K562 (cell line): Measurements from ENCODE around the gene VTI1B. TPM values are rescaled to one million over a fixed set of nuclear protein-coding genes. Genes with fewer than 3 reads are reported as not detected.

Experiments used
- ADNP ChIP-seq: fragments of 200-800 bp; sonication (Bioruptor generic); IDR thresholded peaks from 2 replicates; pipeline ENCODE4 v1.6.1; 2016; ENCODE audit warnings: missing genetic modification characterization, missing compliant biosample characterization
- ARID2 ChIP-seq: fragments of 450-650 bp; IDR thresholded peaks from 2 replicates; pipeline ENCODE4 v1.6.1; 2017; ENCODE audit warnings: antibody characterized with exemption, mild to moderate bottlenecking
- BDP1 ChIP-seq: IDR thresholded peaks from 3 replicates; pipeline ENCODE4 v1.6.1; 2011; ENCODE audit not compliant: insufficient read length, insufficient read depth
- FOXK1 ChIP-seq: sonication (generic); formaldehyde crosslinking; IDR thresholded peaks from 2 replicates; pipeline ENCODE4 v1.8.0; 2022; ENCODE audit warnings: missing genetic modification reagents, mild to moderate bottlenecking, borderline replicate concordance
- GTF2A2 ChIP-seq: IDR thresholded peaks from 2 replicates; pipeline ENCODE4 v1.6.1; 2016; ENCODE audit warnings: mild to moderate bottlenecking, missing genetic modification characterization, missing compliant biosample characterization
- KLF1 ChIP-seq: fragments of 450-650 bp; IDR thresholded peaks from 2 replicates; pipeline ENCODE4 v1.6.1; 2016; ENCODE audit warnings: missing genetic modification characterization, missing compliant biosample characterization
- MAFG ChIP-seq: fragments of 450-650 bp; conservative IDR thresholded peaks from 2 replicates; pipeline ENCODE4 v1.6.1; 2016; ENCODE audit warnings: missing genetic modification characterization, missing compliant biosample characterization
- MEIS2 ChIP-seq: fragments of 450-650 bp; IDR thresholded peaks from 2 replicates; pipeline ENCODE4 v1.6.1; 2014; ENCODE audit warnings: mild to moderate bottlenecking; ENCODE audit not compliant: partially characterized antibody
- NRF1 ChIP-seq, 2 experiments: fragments of 450-650 bp; IDR thresholded peaks in 1 of 2; conservative IDR thresholded peaks in 1 of 2; 2 replicates each; pipeline ENCODE4 v1.6.1; 2014; ENCODE audit warnings: mild to moderate bottlenecking in 2 of 2
- POLR2A ChIP-seq: fragments of 450-650 bp; conservative IDR thresholded peaks from 2 replicates; pipeline ENCODE4 v1.6.1; 2016
- RCOR1 ChIP-seq, 2 experiments: IDR thresholded peaks; 2 replicates each; pipeline ENCODE4 v1.6.1; 2012; ENCODE audit warnings: low read depth in 2 of 2, low read length in 2 of 2, borderline replicate concordance in 1 of 2, improper control_type of control experiment in 1 of 2
- SRSF3 ChIP-seq: fragments of 200-400 bp; formaldehyde crosslinking; IDR thresholded peaks from 2 replicates; pipeline ENCODE4 v1.6.1; 2016; ENCODE audit warnings: mild to moderate bottlenecking, low read length, moderate library complexity; ENCODE audit not compliant: insufficient read depth
- TBP ChIP-seq: optimal IDR thresholded peaks from 2 replicates; pipeline ENCODE3; 2011; ENCODE audit warnings: low read depth, low read length, improper control_type of control experiment
- XRCC5 ChIP-seq: fragments of 200-400 bp; formaldehyde crosslinking; IDR thresholded peaks from 2 replicates; pipeline ENCODE4 v1.6.1; 2017; ENCODE audit warnings: low read depth, mild to moderate bottlenecking, low read length
- ZFP30 ChIP-seq: fragments of 250-450 bp; sonication (Bioruptor Pico); IDR thresholded peaks from 2 replicates; pipeline ENCODE4 v1.8.0; 2022; ENCODE audit warnings: moderate library complexity, mild to moderate bottlenecking, inconsistent platforms, borderline replicate concordance
- ZFX ChIP-seq: sonication (generic); formaldehyde crosslinking; IDR thresholded peaks from 2 replicates; pipeline ENCODE4 v1.8.0; 2022; ENCODE audit warnings: mild to moderate bottlenecking, missing genetic modification reagents, moderate library complexity
- ZNF239 ChIP-seq: fragments of 250-450 bp; sonication (Bioruptor Pico); IDR thresholded peaks from 2 replicates; pipeline ENCODE4 v1.4.0; 2020; ENCODE audit warnings: mild to moderate bottlenecking
- ZNF778 ChIP-seq: fragments of 450-650 bp; formaldehyde crosslinking; IDR thresholded peaks from 2 replicates; pipeline ENCODE4 v1.4.0; 2020; ENCODE audit warnings: mild to moderate bottlenecking, moderate library complexity
- polyA plus RNA-seq, 8 experiments: library from polyadenylated mRNA; depleted of rRNA in 4 of 8; stranded (reverse) in 5 of 8; unstranded in 3 of 8; fragments of >200 nt; fragmentation: Nextera tagmentation in 2 of 8; fragmentation: Illumina TruSeq in 1 of 8; extraction: Ambion mirVana in 2 of 8; extraction: Trizol in 1 of 8; gene quantifications; 2 replicates each; pipeline versions ENCODE4 v1.2.1 to v1.2.3, GENCODE V29; 2011 to 2014; ENCODE audit warnings: inconsistent platforms in 1 of 8, missing spikeins in 1 of 8
- total RNA-seq, 7 experiments: library from RNA; depleted of rRNA in 6 of 7; stranded (reverse); fragments of >200 nt in 6 of 7; fragmentation: Illumina TruSeq in 2 of 7; extraction: Trizol in 2 of 7; gene quantifications; 2 replicates each; pipeline versions ENCODE4 v1.2.1 to v1.2.3, GENCODE V29; 2011 to 2021; ENCODE audit warnings: low replicate concordance in 1 of 7
- TF ChIP-seq, protein P1 (sequence below): IDR thresholded peaks from 3 replicates; pipeline ENCODE4 v1.6.1; 2011; ENCODE audit warnings: borderline replicate concordance, mild to moderate bottlenecking, moderate library complexity; ENCODE audit not compliant: insufficient read length; ENCODE audit errors: extremely low read depth
- TF ChIP-seq, protein P2 (sequence below): fragments of 450-650 bp; formaldehyde crosslinking; IDR thresholded peaks from 2 replicates; pipeline ENCODE4 v1.4.0; 2020; ENCODE audit warnings: mild to moderate bottlenecking
- TF ChIP-seq, protein P3 (sequence below): conservative IDR thresholded peaks from 2 replicates; pipeline ENCODE4 v1.6.1; 2011; ENCODE audit warnings: low read depth, mild to moderate bottlenecking, low read length; ENCODE audit not compliant: control insufficient read depth
- TF ChIP-seq, protein P4 (sequence below), 2 experiments: fragments of 450-650 bp; conservative IDR thresholded peaks; 2 replicates each; pipeline ENCODE4 v1.6.1; 2017; ENCODE audit warnings: mild to moderate bottlenecking in 2 of 2, moderate library complexity in 2 of 2

Gene VTI1B
- total and polyA plus RNA-seq, 9 of the 15 experiments (the other 6 are each of a cell fraction or from before 2014, with no cell fraction given): 7.8 to 69.8 (median 50.1) TPM

DNA sequence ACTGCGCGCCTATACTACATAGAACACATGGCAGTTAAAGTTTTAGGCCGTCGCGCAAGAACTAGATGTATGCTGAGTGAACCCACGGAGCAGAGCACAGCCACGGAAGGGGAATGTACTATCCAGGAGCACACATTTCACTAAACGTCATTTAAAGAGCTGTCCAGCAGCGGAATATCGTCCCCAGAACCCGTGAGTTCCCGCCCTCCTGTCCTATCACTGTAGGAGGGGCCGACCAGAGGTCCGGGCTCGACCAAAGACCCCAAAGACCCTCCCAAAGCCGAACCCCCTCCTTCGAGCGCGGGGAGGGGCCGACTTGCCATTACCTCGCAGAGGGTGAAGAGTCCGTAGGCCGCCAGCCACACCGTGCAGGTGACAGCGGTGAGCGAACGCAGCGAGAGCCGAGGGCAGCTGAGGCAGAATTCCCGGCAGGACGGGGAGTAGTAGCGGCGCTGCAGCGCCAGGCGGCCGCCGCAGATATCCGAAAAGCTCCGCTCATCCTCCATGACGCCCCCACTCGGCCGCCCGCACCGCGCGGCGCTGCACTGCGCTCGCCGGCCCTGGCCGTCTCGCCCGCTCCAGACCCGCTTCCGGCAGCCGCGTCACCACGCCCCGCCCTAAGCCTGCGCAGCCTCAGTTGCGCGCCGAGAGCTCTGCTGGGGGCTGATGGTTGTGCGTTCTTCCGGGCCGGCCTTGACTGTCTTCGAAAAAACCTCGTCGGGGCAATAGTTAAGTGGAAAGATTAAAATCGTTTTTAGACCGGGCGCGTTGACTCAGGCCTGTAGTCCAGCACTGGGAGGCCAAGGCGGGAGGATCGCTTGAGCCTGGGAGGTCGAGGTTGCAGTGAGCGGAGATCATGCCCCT, 74.5 kb downstream of the VTI1B start, which contains the start of gene PIGH (continued):
- TF ChIP-seq, protein P1, sequence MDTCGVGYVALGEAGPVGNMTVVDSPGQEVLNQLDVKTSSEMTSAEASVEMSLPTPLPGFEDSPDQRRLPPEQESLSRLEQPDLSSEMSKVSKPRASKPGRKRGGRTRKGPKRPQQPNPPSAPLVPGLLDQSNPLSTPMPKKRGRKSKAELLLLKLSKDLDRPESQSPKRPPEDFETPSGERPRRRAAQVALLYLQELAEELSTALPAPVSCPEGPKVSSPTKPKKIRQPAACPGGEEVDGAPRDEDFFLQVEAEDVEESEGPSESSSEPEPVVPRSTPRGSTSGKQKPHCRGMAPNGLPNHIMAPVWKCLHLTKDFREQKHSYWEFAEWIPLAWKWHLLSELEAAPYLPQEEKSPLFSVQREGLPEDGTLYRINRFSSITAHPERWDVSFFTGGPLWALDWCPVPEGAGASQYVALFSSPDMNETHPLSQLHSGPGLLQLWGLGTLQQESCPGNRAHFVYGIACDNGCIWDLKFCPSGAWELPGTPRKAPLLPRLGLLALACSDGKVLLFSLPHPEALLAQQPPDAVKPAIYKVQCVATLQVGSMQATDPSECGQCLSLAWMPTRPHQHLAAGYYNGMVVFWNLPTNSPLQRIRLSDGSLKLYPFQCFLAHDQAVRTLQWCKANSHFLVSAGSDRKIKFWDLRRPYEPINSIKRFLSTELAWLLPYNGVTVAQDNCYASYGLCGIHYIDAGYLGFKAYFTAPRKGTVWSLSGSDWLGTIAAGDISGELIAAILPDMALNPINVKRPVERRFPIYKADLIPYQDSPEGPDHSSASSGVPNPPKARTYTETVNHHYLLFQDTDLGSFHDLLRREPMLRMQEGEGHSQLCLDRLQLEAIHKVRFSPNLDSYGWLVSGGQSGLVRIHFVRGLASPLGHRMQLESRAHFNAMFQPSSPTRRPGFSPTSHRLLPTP: no peak
- peak; percentile 81 for TF ChIP-seq MEIS2
- no peak for TF ChIP-seq SRSF3
- TF ChIP-seq RCOR1 (IDR thresholded peaks at IDR 0.05; ENCODE audit: borderline replicate concordance in 1 of 2, low read depth in 2 of 2, low read length in 2 of 2): peak in 1 of 2 experiments; percentile 16; a peak in 1 of 4 replicates
- TF ChIP-seq, protein P2, sequence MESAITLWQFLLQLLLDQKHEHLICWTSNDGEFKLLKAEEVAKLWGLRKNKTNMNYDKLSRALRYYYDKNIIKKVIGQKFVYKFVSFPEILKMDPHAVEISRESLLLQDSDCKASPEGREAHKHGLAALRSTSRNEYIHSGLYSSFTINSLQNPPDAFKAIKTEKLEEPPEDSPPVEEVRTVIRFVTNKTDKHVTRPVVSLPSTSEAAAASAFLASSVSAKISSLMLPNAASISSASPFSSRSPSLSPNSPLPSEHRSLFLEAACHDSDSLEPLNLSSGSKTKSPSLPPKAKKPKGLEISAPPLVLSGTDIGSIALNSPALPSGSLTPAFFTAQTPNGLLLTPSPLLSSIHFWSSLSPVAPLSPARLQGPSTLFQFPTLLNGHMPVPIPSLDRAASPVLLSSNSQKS (CRISPR knock-in tag): no peak
- TF ChIP-seq BDP1: no peak
- peak; percentile 30; the same call in 1 of the 2 replicates for TF ChIP-seq XRCC5
- peak; percentile 95 to 96 for TF ChIP-seq NRF1 (conservative IDR thresholded peaks at IDR 0.05 in 1 of 2, IDR thresholded peaks at IDR 0.05 in 1 of 2)
- TF ChIP-seq ZFP30: no peak
- TF ChIP-seq ARID2: no peak
- no peak for TF ChIP-seq GTF2A2
- TF ChIP-seq ZNF778 (CRISPR knock-in tag): no peak
- TF ChIP-seq TBP: peak; percentile 56
- TF ChIP-seq ZNF239 (CRISPR knock-in tag): no peak
- TF ChIP-seq, protein P3, sequence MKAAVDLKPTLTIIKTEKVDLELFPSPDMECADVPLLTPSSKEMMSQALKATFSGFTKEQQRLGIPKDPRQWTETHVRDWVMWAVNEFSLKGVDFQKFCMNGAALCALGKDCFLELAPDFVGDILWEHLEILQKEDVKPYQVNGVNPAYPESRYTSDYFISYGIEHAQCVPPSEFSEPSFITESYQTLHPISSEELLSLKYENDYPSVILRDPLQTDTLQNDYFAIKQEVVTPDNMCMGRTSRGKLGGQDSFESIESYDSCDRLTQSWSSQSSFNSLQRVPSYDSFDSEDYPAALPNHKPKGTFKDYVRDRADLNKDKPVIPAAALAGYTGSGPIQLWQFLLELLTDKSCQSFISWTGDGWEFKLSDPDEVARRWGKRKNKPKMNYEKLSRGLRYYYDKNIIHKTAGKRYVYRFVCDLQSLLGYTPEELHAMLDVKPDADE: peak; percentile 67
- TF ChIP-seq FOXK1: no peak
- TF ChIP-seq KLF1 (tag): 0 out of 2 replicates have a peak, but pooled peaks have one; percentile 15
- TF ChIP-seq POLR2A: peak; percentile 73
- no peak; the same call in 1 of the 2 replicates for TF ChIP-seq ADNP (tag)
- peak; percentile 82 for TF ChIP-seq ZFX
- no peak for TF ChIP-seq MAFG (tag)
- TF ChIP-seq, protein P4, sequence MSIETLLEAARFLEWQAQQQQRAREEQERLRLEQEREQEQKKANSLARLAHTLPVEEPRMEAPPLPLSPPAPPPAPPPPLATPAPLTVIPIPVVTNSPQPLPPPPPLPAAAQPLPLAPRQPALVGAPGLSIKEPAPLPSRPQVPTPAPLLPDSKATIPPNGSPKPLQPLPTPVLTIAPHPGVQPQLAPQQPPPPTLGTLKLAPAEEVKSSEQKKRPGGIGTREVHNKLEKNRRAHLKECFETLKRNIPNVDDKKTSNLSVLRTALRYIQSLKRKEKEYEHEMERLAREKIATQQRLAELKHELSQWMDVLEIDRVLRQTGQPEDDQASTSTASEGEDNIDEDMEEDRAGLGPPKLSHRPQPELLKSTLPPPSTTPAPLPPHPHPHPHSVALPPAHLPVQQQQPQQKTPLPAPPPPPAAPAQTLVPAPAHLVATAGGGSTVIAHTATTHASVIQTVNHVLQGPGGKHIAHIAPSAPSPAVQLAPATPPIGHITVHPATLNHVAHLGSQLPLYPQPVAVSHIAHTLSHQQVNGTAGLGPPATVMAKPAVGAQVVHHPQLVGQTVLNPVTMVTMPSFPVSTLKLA (conservative IDR thresholded peaks at IDR 0.05): peak; percentile 44 to 63
